Loucy (cell line): ENCODE results near the gene EHF.

Experiments used
- CTCF ChIP-seq: fragments of 200-600 bp; sonication (generic); conservative IDR thresholded peaks from 2 replicates; pipeline ENCODE4 v1.5.1; 2014; ENCODE audit warnings: mild to moderate bottlenecking, antibody characterized with exemption, low read length
- EZH2phosphoT487 ChIP-seq: fragments of 200-600 bp; IDR thresholded peaks from 2 replicates; pipeline ENCODE4 v1.6.1; 2018; ENCODE audit warnings: antibody characterized with exemption, mild to moderate bottlenecking, moderate library complexity, borderline replicate concordance

- TF ChIP-seq CTCF (no peak), EZH2phosphoT487 (no peak)
Measured at GRCh38 chr11:34605481-34606325, 15.2 kb upstream of the EHF start.
